ENCODE measurements around the gene CSDE1. TPM values are rescaled to one million over a fixed set of nuclear protein-coding genes. Genes with fewer than 3 reads are reported as not detected.
"Not testable (repeated sequence)": the region's sequence is repeated elsewhere in the genome, so short reads cannot be mapped to it uniquely, and the experiment has no call there.

Gene CSDE1
- total RNA-seq: 1,000 to 10,000 TPM in 3 of 4 donors, 100 to 1,000 TPM in 1; 800 to 1,932 (median 1,384) TPM

DNA sequence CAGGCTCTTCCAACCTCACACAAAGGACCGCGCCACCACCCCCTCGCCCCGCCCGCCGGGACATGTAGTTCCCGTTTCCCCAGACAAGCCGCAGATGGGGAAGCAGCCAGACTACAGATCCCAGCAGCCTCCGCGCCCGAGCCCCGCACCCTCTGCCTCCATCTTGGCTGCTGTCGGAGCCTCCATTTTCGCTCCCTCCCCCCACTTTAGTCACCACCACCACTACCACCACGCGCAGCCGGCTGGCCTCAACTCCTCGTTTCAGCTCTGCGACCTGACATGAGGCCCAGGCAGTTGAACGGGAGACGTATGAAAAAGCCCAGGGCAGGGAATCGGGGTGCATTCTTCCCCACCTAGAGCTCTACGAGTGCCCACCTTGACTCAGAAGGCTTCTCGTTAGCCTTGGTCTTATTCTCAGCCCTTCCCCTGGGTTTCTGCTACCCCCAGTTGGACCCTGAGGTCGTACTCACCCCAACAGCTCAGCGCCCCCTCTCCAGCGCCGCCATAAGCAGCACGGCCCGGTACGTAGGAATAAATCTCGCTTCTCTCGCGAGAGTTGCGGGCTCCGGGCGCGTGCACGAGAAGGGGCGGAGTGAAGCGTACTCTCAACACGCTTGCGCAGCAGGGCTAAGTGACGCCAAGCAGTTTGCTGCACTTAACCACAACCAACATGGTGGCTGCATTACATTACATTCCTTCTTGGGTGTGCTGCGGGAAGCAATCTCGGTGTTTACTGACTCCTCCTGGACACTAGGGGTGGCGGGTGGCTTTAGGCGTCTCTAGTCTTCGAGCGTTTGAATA is at the start of gene CSDE1:
TSS of gene CSDE1 (minus strand) at position 530 of the 801 bp plus-strand sequence. CDS start 18,094 bp downstream, outside the sequence.
- Histone ChIP-seq H3K27me3 (no peaks in the 10 kb centered on the region), H3K4me3 (peak within 1 kb of the TSS; percentile 98 to 99), H3K36me3 (no peaks in the 10 kb centered on the region), H3K4me1 (peaks cover 27 to 50% (median 32%) of the 10 kb centered on the region in 3 donors), H3K9me3 (no peaks in the 10 kb centered on the region), H3K27ac (peak within 1 kb of the TSS; percentile 99 to 100 (median 99))
- 0% methylated on average over 3 to 16 of the region's 50 CpGs for WGBS, 2 donors (ENCODE audit: low coverage in 1 of 2)
- ATAC-seq: peak; percentile 96
- no peak for TF ChIP-seq EP300 (IDR thresholded peaks at IDR 0.05)
- peak; percentile 87 for TF ChIP-seq POLR2AphosphoS5 (IDR thresholded peaks at IDR 0.05)
- TF ChIP-seq, protein P1, sequence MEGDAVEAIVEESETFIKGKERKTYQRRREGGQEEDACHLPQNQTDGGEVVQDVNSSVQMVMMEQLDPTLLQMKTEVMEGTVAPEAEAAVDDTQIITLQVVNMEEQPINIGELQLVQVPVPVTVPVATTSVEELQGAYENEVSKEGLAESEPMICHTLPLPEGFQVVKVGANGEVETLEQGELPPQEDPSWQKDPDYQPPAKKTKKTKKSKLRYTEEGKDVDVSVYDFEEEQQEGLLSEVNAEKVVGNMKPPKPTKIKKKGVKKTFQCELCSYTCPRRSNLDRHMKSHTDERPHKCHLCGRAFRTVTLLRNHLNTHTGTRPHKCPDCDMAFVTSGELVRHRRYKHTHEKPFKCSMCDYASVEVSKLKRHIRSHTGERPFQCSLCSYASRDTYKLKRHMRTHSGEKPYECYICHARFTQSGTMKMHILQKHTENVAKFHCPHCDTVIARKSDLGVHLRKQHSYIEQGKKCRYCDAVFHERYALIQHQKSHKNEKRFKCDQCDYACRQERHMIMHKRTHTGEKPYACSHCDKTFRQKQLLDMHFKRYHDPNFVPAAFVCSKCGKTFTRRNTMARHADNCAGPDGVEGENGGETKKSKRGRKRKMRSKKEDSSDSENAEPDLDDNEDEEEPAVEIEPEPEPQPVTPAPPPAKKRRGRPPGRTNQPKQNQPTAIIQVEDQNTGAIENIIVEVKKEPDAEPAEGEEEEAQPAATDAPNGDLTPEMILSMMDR (IDR thresholded peaks at IDR 0.05): peak in 3 of 4 experiments; percentile 41 to 56 (median 51)
- peak; percentile 64 to 86 for TF ChIP-seq POLR2A (IDR thresholded peaks at IDR 0.05)

- no CpG with 5 or more reads among the region's 33 CpGs for WGBS, 2 donors (ENCODE audit: low coverage in 1 of 2)
Measured at GRCh38 chr1:114804449-114804848, 46.7 kb upstream of the CSDE1 start.

GRCh38 chr1:114803001-114803400 is 45.2 kb upstream of the CSDE1 start:
- no peak overlapping the region for H3K4me3 ChIP-seq
- 38 to 54% methylated on average over 3 of the region's 3 CpGs for WGBS, 2 donors (ENCODE audit: low coverage in 1 of 2)
- no peaks in the 10 kb centered on the region for H3K9me3 ChIP-seq
- no peak for ATAC-seq
- H3K36me3 ChIP-seq: no peaks in the 10 kb centered on the region
- H3K27me3 ChIP-seq: peaks cover 21% of the 10 kb centered on the region
- no peaks in the 10 kb centered on the region for H3K4me1 ChIP-seq
- no peak for TF ChIP-seq POLR2AphosphoS5 (IDR thresholded peaks at IDR 0.05)
- no peak for TF ChIP-seq POLR2A (IDR thresholded peaks at IDR 0.05)
- TF ChIP-seq, protein P1 (IDR thresholded peaks at IDR 0.05): no peak
- TF ChIP-seq EP300 (IDR thresholded peaks at IDR 0.05): no peak
- H3K27ac ChIP-seq: no peak overlapping the region

More at GRCh38 chr1:114804449-114804848, 46.7 kb upstream of the CSDE1 start:
- H3K4me3 ChIP-seq, H3K36me3 ChIP-seq, H3K9me3 ChIP-seq, ATAC-seq, H3K27ac ChIP-seq, H3K4me1 ChIP-seq: not testable (repeated sequence)
- peaks cover 10% of the 10 kb centered on the region for H3K27me3 ChIP-seq

DNA sequence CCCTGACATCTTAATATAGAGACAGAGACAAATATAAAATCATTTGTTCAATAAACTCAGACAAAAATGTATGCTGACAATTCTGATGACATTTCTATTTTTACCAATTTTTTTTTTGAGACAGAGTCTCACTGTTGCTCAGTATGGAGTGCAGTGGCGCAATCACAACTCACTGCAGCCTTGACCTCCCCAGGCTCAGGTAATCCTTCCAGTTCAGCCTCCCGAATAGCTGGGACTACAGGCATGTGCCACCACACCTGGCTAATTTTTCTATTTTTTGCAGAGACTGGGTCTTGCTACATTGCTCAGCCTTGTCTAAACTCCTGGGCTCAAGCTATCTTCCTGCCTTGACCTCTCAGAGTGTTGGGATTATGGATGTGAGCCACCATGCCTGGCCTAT is 36.3 kb upstream of the CSDE1 start:
- TF ChIP-seq, protein P1 (IDR thresholded peaks at IDR 0.05): no peak
- TF ChIP-seq POLR2AphosphoS5 (IDR thresholded peaks at IDR 0.05): no peak
- no peak for TF ChIP-seq EP300 (IDR thresholded peaks at IDR 0.05)
- TF ChIP-seq POLR2A (IDR thresholded peaks at IDR 0.05): no peak
- no peaks in the 10 kb centered on the region for H3K36me3 ChIP-seq
- no peak overlapping the region for H3K27ac ChIP-seq
- H3K27me3 ChIP-seq: peaks cover 45% of the 10 kb centered on the region
- 69 to 88% methylated on average over 2 of the region's 2 CpGs for WGBS, 2 donors (ENCODE audit: low coverage in 1 of 2)
- ATAC-seq: no peak
- H3K4me3 ChIP-seq: no peak overlapping the region
- H3K9me3 ChIP-seq: no peaks in the 10 kb centered on the region
- no peaks in the 10 kb centered on the region for H3K4me1 ChIP-seq

GRCh38 chr1:114790581-114790980 is 32.8 kb upstream of the CSDE1 start:
- H3K36me3 ChIP-seq, H3K27ac ChIP-seq, H3K4me1 ChIP-seq, ATAC-seq, H3K4me3 ChIP-seq: not testable (repeated sequence)
- peaks cover 28% of the 10 kb centered on the region for H3K27me3 ChIP-seq
- peaks cover 0 to 16% (median 0%) of the 10 kb centered on the region in 3 donors for H3K9me3 ChIP-seq
- WGBS, 2 donors (ENCODE audit: low coverage in 1 of 2): no CpG with 5 or more reads among the region's 25 CpGs

DNA sequence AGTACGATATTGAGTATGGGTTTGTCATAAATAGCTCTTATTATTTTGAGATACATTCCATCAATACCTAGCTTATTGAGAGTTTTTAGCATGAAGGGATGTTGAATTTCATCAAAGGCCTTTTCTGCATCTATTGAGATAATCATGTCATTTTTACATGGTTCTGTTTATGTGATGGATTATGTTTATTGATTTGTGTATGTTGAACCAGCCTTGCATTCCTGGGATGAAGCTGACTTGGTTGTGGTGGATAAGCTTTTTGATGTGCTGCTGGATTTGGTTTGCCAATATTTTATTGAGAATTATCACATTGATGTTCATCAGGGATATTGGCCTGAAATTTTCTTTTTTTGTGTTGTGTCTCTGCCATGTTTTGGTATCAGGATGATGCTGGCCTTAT is 28.7 kb upstream of the CSDE1 start:
- ATAC-seq, H3K27me3 ChIP-seq, H3K27ac ChIP-seq, H3K4me3 ChIP-seq, H3K36me3 ChIP-seq, H3K4me1 ChIP-seq: not testable (repeated sequence)
- 80 to 88% methylated on average over 1 of the region's 1 CpG for WGBS, 2 donors (ENCODE audit: low coverage in 1 of 2)
- H3K9me3 ChIP-seq: peaks cover 0 to 19% (median 0%) of the 10 kb centered on the region in 3 donors

All from gastroesophageal sphincter (tissue), 4 donors.